IMR-90 (cell line): ENCODE data around the gene PRLR. TPM values are rescaled to one million over a fixed set of nuclear protein-coding genes. Genes with fewer than 3 reads are reported as not detected.

Experiments
- ATAC-seq: fragments of 200-7000 bp; cut with Tn5 transposase; 2 replicates; pipeline ENCODE4 v1.9.1; 2020; ENCODE audit warnings: low read depth, mild to moderate bottlenecking, moderate library complexity
- BruUV-seq: library from RNA; stranded (reverse); fragments of 400-500 nt; replicated peaks from 2 replicates; lab custom pipeline; 2021; lab: Mats Ljungman, UMichigan
- CTCF ChIA-PET: fragments of 300-600 bp; formaldehyde crosslinking; extraction: SDS; loops from one replicate; lab custom pipeline; 2021; ENCODE audit warnings: antibody characterized with exemption; lab: Yijun Ruan, JAX
- POLR2A ChIA-PET: fragments of 300-600 bp; sonication (Branson Sonifier 250); formaldehyde crosslinking; loops from one replicate; lab custom pipeline; 2022; ENCODE audit warnings: antibody characterized with exemption; ENCODE audit not compliant: unreplicated experiment; lab: Charles Lee
- DNase-seq: peaks from one replicate; pipeline ENCODE4 v3.0.0; 2013
- H2AFZ ChIP-seq: replicated peaks from 2 replicates; pipeline ENCODE3; 2013; ENCODE audit warnings: low read length, mild to moderate bottlenecking; ENCODE audit not compliant: poor library complexity
- H2AK5ac ChIP-seq: 2 replicates; pipeline ENCODE4 v1.6.1; 2013; ENCODE audit warnings: low read depth, low read length, inconsistent platforms
- H2AK9ac ChIP-seq: replicated peaks from 2 replicates; pipeline ENCODE3; 2013; ENCODE audit warnings: mild to moderate bottlenecking, low read depth, low read length, moderate library complexity; ENCODE audit not compliant: poor library complexity
- H2BK120ac ChIP-seq: 2 replicates; pipeline ENCODE4 v1.6.1; 2013; ENCODE audit warnings: low read depth, low read length, inconsistent platforms
- H2BK15ac ChIP-seq: 3 replicates; pipeline ENCODE4 v1.6.1; 2013; ENCODE audit warnings: low read depth, low read length, inconsistent platforms
- H2BK20ac ChIP-seq: 2 replicates; pipeline ENCODE4 v1.6.1; 2013; ENCODE audit warnings: low read depth, mild to moderate bottlenecking, inconsistent platforms, low read length, moderate library complexity
- H2BK5ac ChIP-seq: 2 replicates; pipeline ENCODE4 v1.6.1; 2013; ENCODE audit warnings: mild to moderate bottlenecking, low read depth, low read length, inconsistent platforms; ENCODE audit not compliant: poor library complexity, severe bottlenecking
- H3K14ac ChIP-seq: replicated peaks from 2 replicates; pipeline ENCODE4 v1.6.1; 2013; ENCODE audit warnings: low read depth, low read length, inconsistent platforms
- H3K18ac ChIP-seq: 2 replicates; pipeline ENCODE4 v1.6.1; 2013; ENCODE audit warnings: low read depth, low read length, control low read depth
- H3K23ac ChIP-seq: 2 replicates; pipeline ENCODE4 v1.6.1; 2013; ENCODE audit warnings: low read depth, low read length, inconsistent platforms
- H3K27ac ChIP-seq: 2 replicates; pipeline ENCODE4 v1.5.1; 2013; ENCODE audit warnings: mild to moderate bottlenecking, control low read depth, low read length; ENCODE audit not compliant: insufficient read depth
- H3K27me3 ChIP-seq: 2 replicates; pipeline ENCODE4 v1.6.1; 2013; ENCODE audit warnings: low read length; ENCODE audit not compliant: control insufficient read depth, insufficient read depth
- H3K36me3 ChIP-seq: 2 replicates; pipeline ENCODE4 v1.6.1; 2013; ENCODE audit warnings: low read length, mixed read lengths; ENCODE audit not compliant: control insufficient read depth, insufficient read depth
- H3K4ac ChIP-seq: 2 replicates; pipeline ENCODE4 v1.6.1; 2013; ENCODE audit warnings: low read depth, low read length, inconsistent platforms
- H3K4me1 ChIP-seq: 2 replicates; pipeline ENCODE4 v1.6.1; 2013; ENCODE audit warnings: low read length, mixed read lengths; ENCODE audit not compliant: control insufficient read depth, insufficient read depth
- H3K4me2 ChIP-seq: 2 replicates; pipeline ENCODE4 v1.6.1; 2013; ENCODE audit warnings: low read depth, mild to moderate bottlenecking, control low read depth, low read length, moderate library complexity
- H3K4me3 ChIP-seq: 2 replicates; pipeline ENCODE4 v1.5.1; 2013; ENCODE audit warnings: low read depth, mild to moderate bottlenecking, control low read depth, low read length, moderate library complexity; ENCODE audit not compliant: insufficient read depth
- H3K56ac ChIP-seq: 2 replicates; pipeline ENCODE4 v1.6.1; 2013; ENCODE audit warnings: low read length, inconsistent platforms; ENCODE audit not compliant: insufficient read depth; ENCODE audit errors: extremely low read depth
- H3K79me1 ChIP-seq, 2 experiments: 2 replicates each; pipeline ENCODE4 v1.6.1; 2013; ENCODE audit warnings: low read length in 2 of 2, inconsistent platforms in 1 of 2, low read depth in 1 of 2
- H3K9ac ChIP-seq: 2 replicates; pipeline ENCODE4 v1.6.1; 2013; ENCODE audit warnings: low read depth, low read length, control low read depth
- H3K9me1 ChIP-seq: 2 replicates; pipeline ENCODE4 v1.6.1; 2013; ENCODE audit warnings: low read length, inconsistent platforms; ENCODE audit not compliant: insufficient read depth
- H3K9me3 ChIP-seq: 2 replicates; pipeline ENCODE4 v1.6.1; 2013; ENCODE audit warnings: low read length; ENCODE audit not compliant: control insufficient read depth, insufficient read depth
- H4K20me1 ChIP-seq: 2 replicates; pipeline ENCODE4 v1.6.1; 2013; ENCODE audit warnings: low read length, inconsistent platforms; ENCODE audit not compliant: insufficient read depth
- H4K5ac ChIP-seq: 2 replicates; pipeline ENCODE4 v1.6.1; 2013; ENCODE audit warnings: mild to moderate bottlenecking, low read depth, low read length, control low read depth
- H4K8ac ChIP-seq, 2 experiments: 2 replicates each; pipeline ENCODE4 v1.6.1; 2013; ENCODE audit warnings: low read depth in 2 of 2, low read length in 2 of 2, control low read depth in 1 of 2, inconsistent platforms in 1 of 2
- H4K91ac ChIP-seq: 2 replicates; pipeline ENCODE4 v1.6.1; 2013; ENCODE audit warnings: low read depth, low read length, inconsistent platforms; ENCODE audit not compliant: insufficient read depth
- BHLHE40 ChIP-seq: fragments of 150-350 bp; IDR thresholded peaks from 2 replicates; pipeline ENCODE4 v1.6.1; 2016; ENCODE audit warnings: mild to moderate bottlenecking, low read depth, low read length
- CEBPB ChIP-seq: IDR thresholded peaks from 2 replicates; pipeline ENCODE4 v1.6.1; 2012; ENCODE audit warnings: low read depth, low read length, improper control_type of control experiment
- RCOR1 ChIP-seq: IDR thresholded peaks from 2 replicates; pipeline ENCODE4 v1.6.1; 2012; ENCODE audit warnings: mild to moderate bottlenecking, low read length, improper control_type of control experiment; ENCODE audit not compliant: insufficient replicate concordance
- WGBS, 2 experiments: methylation state at CpG; one replicate each; pipeline versions ENCODE4 v1.1.5 to v1.1.7; 2013; ENCODE audit warnings: missing lambda C conversion rate in 2 of 2; ENCODE audit not compliant: insufficient read length in 1 of 2; ENCODE audit errors: extremely low coverage in 2 of 2; 5-methylcytosine and 5-hydroxymethylcytosine counted together
- dilution Hi-C: fragments of 300-500 bp; cut with HindIII; formaldehyde crosslinking; loops from one replicate; pipeline ENCODE4 v1.14.3; 2018; ENCODE audit warnings: low sequenced_read_pairs; ENCODE audit not compliant: unreplicated experiment
- in situ Hi-C: fragments of 300-500 bp; cut with MboI; formaldehyde crosslinking; loops from 3 replicates; pipeline ENCODE4 v1.14.3; 2019; ENCODE audit warnings: low sequenced_read_pairs, inconsistent platforms, mixed read lengths
- intact Hi-C: fragments of 100-400 bp; cut with micrococcal nuclease; formaldehyde crosslinking; loops from 2 replicates; pipeline ENCODE4 v1.10.0; 2022
- polyA plus RNA-seq, 3 experiments: library from polyadenylated mRNA; depleted of rRNA; stranded (reverse); fragments of >200 nt; gene quantifications; 2 replicates each; pipeline ENCODE4 v1.2.3, GENCODE V29; 2012; ENCODE audit warnings: low replicate concordance in 1 of 3
- total RNA-seq: library from RNA; depleted of rRNA; stranded (reverse); fragments of >200 nt; gene quantifications from 2 replicates; pipeline ENCODE4 v1.2.3, GENCODE V29; 2012
- TF ChIP-seq, protein P1 (sequence below): fragments of 150-350 bp; IDR thresholded peaks from 2 replicates; pipeline ENCODE4 v1.6.1; 2017; ENCODE audit warnings: mild to moderate bottlenecking, antibody characterized with exemption, low read length, low read depth

Gene PRLR
- total and polyA plus RNA-seq, 2 of the 4 experiments (the other 2 are of a cell fraction): 0.24 to 0.54 TPM

DNA sequence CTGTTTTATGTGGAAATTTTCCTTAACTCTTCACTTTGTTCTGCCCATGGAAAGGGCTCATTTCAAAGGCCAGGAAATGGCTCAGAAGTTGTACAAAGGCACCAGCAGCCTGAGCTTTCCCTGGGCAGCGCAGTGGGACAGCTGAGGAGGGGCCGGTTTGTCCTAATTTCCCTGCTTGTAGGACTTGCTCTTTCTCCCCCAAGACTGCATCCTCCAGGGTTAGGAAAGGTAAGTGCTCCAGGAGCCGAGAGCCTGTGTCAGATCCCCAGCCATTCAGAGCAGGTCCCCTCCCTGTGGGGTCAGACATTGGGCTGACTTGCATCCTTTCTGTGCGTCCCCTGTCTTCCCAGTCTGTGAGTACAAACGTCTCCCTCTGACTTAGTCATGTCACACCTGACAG, 226.1 kb downstream of the PRLR start:
- TF ChIP-seq RCOR1: no peak
- no peak for TF ChIP-seq CEBPB
- TF ChIP-seq, protein P1, sequence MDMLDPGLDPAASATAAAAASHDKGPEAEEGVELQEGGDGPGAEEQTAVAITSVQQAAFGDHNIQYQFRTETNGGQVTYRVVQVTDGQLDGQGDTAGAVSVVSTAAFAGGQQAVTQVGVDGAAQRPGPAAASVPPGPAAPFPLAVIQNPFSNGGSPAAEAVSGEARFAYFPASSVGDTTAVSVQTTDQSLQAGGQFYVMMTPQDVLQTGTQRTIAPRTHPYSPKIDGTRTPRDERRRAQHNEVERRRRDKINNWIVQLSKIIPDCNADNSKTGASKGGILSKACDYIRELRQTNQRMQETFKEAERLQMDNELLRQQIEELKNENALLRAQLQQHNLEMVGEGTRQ: no peak
- no peak for TF ChIP-seq BHLHE40
- no peak overlapping the region for H2AK5ac ChIP-seq
- dilution Hi-C loops (no loop called here), in situ Hi-C loops (loop anchor here (10.0 kb wide), 1 partner anchor 529 kb away; no protein-coding TSS in a partner anchor), intact Hi-C loops (no loop called here)
- no peak overlapping the region for H3K18ac ChIP-seq
- POLR2A ChIA-PET: no interaction called here
- peaks cover 17% of the 10 kb centered on the region for H3K27me3 ChIP-seq
- H3K9me1 ChIP-seq: no peaks in the 10 kb centered on the region
- no peak overlapping the region for H4K91ac ChIP-seq
- no peak overlapping the region for H3K9ac ChIP-seq
- no peaks in the 10 kb centered on the region for H3K9me3 ChIP-seq
- no TSS peak for BruUV-seq
- CTCF ChIA-PET: interaction anchor here (0.5 to 1.5 kb wide), 4 partner anchors 43 to 106 kb away, joined by 3 to 7 read pairs (median 4); no protein-coding TSS in a partner anchor
- H3K36me3 ChIP-seq: no peaks in the 10 kb centered on the region
- ATAC-seq: no peak
- H2BK5ac ChIP-seq: no peak overlapping the region
- H3K56ac ChIP-seq: no peak overlapping the region
- H2BK20ac ChIP-seq: no peak overlapping the region
- no peak overlapping the region for H3K27ac ChIP-seq
- no peak overlapping the region for H4K8ac ChIP-seq
- no peak overlapping the region for H3K4me2 ChIP-seq
- no peak for DNase-seq
- no peak overlapping the region for H3K4ac ChIP-seq
- no peaks in the 10 kb centered on the region for H4K20me1 ChIP-seq
- H3K23ac ChIP-seq: no peak overlapping the region
- no peak overlapping the region for H2BK120ac ChIP-seq
- H2AFZ ChIP-seq: no peak overlapping the region
- H4K5ac ChIP-seq: no peak overlapping the region
- peaks cover 2% of the 10 kb centered on the region; the same call in 1 of the 2 replicates for H3K4me1 ChIP-seq
- H3K14ac ChIP-seq: no peak overlapping the region
- H3K79me1 ChIP-seq: no peaks in the 10 kb centered on the region
- H2BK15ac ChIP-seq: no peak overlapping the region
- no peak overlapping the region for H3K4me3 ChIP-seq
- H2AK9ac ChIP-seq: no peak overlapping the region
- WGBS, 2 experiments: 53% methylated on average over 2 of the region's 5 CpGs; no CpG with 5 or more reads in 1 of the 2 experiments
